ENCODE measurements around the gene KCNG2.
"Not testable (repeated sequence)": the region's sequence is repeated elsewhere in the genome, so short reads cannot be mapped to it uniquely, and the experiment has no call there.

Gene KCNG2

GRCh38 chr18:79855147-79855933 lies 57.6 kb downstream of the KCNG2 start:
- no peak for DNase-seq

GRCh38 chr18:79856119-79857007 lies 58.6 kb downstream of the KCNG2 start:
- no peak for DNase-seq

GRCh38 chr18:79857082-79857671 lies 59.4 kb downstream of the KCNG2 start:
- no peak for DNase-seq

- no peak for DNase-seq
These were observed 61.6 kb downstream of the KCNG2 start for GRCh38 chr18:79859314-79859713.

- DNase-seq, result no peak
These were observed 63.9 kb downstream of the KCNG2 start for GRCh38 chr18:79861687-79862086.

- DNase-seq, result no peak
These were observed 64.8 kb downstream of the KCNG2 start for GRCh38 chr18:79862562-79862961.

GRCh38 chr18:79863161-79864005 lies 65.6 kb downstream of the KCNG2 start:
- no peak for DNase-seq

GRCh38 chr18:79864006-79864725 lies 66.4 kb downstream of the KCNG2 start:
- DNase-seq, result no peak

- not testable (repeated sequence) for DNase-seq
These were observed 67.2 kb downstream of the KCNG2 start for GRCh38 chr18:79864955-79865354.

GRCh38 chr18:79865951-79866350 lies 68.2 kb downstream of the KCNG2 start:
- DNase-seq, result not testable (repeated sequence)

GRCh38 chr18:79866889-79867574 lies 69.3 kb downstream of the KCNG2 start:
- DNase-seq, result no peak

GRCh38 chr18:79867666-79868065 lies 69.9 kb downstream of the KCNG2 start:
- DNase-seq, result no peak

GRCh38 chr18:79868168-79868784 lies 70.5 kb downstream of the KCNG2 start:
- no peak for DNase-seq

- no peak for DNase-seq
These were observed 71.2 kb downstream of the KCNG2 start for GRCh38 chr18:79868811-79869541.

GRCh38 chr18:79869591-79870300 lies 72.0 kb downstream of the KCNG2 start:
- DNase-seq, result no peak

- DNase-seq, result no peak
These were observed 72.7 kb downstream of the KCNG2 start for GRCh38 chr18:79870301-79871025.

GRCh38 chr18:79871026-79871390 lies 73.3 kb downstream of the KCNG2 start:
- no peak for DNase-seq

GRCh38 chr18:79871481-79872091 lies 73.8 kb downstream of the KCNG2 start:
- DNase-seq, result no peak

Measured in NCI-H446 treated with DMSO at 0.1 percent for 48 hours (cell line).